ENCODE measurements around the gene NDUFS2.
"Not testable (repeated sequence)": the region's sequence is repeated elsewhere in the genome, so short reads cannot be mapped to it uniquely, and the experiment has no call there.

NDUFS2 gene

DNA sequence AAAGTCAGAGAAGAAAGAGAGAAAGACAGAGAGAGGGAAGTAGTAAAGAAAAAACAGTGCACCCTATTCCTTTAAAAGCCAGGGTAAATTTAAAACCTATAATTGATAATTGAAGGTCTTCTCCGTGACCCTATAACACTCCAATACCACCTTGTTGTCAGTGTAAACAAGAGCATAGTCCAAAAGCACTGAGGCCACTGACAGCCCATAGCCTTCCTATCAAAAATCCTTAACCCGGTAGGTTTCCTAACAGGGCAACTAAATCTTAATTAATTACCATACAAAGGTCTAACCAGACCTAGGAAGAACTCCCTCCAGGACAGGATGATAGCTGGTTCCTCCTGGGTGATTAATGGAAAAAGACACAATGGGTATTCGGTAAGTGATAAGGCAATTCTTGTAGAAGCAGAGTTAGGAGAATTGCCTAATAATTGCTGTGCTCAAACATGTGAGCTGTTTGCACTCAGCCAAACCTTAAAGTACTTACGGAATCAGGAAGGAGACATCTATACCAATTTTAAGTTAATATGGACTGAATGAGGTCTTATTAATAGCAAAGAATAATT, 53.9 kb downstream of the NDUFS2 start:
- FAIRE-seq: not testable (repeated sequence)

DNA sequence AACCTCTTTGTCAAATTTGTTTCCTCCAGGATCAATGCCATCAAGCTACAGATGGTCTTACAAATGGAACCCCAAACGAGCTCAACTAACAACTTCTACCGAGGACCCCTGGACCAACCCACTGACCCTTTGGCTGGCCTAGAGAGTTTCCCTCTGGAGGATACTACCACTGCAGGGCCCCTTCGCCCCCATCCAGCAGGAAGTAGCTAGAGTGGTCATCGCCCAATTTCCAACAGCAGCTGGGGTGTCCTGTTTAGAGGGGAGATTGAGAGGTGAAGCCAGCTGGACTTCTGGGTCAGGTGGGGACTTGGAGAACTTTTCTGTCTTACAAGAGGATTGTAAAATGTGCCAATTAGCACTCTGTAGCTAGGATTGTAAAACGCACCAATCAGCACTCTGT, 54.9 kb downstream of the NDUFS2 start:
- FAIRE-seq: not testable (repeated sequence)

DNA sequence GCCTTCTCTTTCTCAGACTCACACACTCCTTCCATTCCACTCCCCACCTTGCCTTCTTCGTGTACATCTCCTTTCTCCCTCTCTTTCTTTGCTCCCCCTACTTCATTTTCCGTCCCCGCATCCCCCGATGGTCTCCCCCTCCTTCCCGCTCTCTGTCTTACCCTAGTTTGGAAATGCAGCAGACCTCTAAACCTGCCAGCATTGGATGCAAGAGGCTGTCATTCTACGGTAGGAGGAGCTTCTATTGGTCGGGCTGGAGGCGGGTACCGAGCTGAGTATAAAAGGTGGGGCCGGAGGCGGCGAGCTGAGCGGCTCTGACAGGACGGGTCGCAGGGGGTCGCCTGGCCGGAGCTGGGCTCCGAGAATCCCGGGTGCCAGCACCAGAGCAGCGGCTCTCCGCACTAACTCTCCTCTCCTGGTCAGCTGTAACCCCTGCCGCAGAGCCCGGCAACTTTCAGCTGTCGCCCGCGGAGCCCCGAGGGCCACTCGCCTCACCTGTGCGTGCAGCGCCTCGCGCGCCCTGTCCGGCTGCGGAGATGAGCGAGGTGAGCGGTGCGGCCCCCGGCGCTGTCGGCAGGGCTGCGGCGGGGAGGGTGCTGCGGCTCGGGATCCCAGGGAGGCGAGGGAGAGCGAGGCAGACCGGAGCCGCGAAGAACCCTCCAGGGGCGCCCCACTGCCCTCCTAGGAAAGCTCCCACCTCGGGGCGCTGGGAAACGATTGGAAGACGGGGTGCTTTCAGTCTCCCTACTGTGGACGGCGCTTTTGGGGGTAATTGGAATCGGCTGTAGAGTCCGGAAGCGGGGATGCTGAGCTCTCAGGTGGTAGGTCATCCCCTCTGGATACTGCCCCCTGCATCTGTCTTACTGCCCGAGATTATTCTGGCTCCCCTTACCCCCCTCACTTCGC, 56.5 kb downstream of the NDUFS2 start, which contains the start of gene PCP4L1:
TSS of gene PCP4L1 (plus strand) at position 307 of the 906 bp plus-strand sequence. CDS start at position 537, 230 bp downstream.
- FAIRE-seq: no peak

DNA sequence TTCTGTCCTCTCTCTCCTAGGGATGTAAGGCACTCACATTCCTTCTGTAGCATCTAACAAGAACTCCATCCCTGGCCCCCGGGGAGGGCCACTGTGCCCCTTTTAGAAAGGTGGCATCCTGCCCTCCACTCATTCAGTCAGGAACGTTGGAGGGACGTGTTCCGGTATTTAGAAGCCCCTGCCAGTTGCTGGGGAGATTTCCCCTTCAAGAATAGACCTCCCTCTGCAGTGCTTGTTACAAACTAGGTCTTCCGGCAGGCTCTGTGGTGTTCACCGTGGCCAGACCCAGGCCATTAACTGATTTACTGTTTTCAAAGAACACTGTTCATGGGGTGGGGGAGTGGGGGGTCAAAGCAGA, 57.2 kb downstream of the NDUFS2 start:
- no peak for FAIRE-seq

DNA sequence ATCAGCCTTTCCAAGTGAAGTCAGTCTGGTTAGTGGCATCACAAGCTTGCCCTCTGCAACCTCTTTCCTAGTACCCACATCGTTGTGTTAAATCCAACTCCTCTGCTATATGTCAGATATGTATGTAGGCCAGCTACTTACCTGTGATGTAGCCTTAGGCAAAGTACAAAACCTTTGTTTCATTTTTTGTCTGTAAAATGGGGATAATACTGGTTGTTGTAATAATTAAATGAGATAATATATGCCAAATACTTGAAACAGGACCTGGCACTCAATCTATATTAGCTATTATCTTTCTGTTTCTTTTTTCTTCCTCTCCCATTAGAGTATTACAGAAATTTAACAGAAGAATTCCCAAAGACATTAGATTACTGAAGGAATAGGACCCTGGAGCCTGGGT, 57.6 kb downstream of the NDUFS2 start:
- no peak for FAIRE-seq

DNA sequence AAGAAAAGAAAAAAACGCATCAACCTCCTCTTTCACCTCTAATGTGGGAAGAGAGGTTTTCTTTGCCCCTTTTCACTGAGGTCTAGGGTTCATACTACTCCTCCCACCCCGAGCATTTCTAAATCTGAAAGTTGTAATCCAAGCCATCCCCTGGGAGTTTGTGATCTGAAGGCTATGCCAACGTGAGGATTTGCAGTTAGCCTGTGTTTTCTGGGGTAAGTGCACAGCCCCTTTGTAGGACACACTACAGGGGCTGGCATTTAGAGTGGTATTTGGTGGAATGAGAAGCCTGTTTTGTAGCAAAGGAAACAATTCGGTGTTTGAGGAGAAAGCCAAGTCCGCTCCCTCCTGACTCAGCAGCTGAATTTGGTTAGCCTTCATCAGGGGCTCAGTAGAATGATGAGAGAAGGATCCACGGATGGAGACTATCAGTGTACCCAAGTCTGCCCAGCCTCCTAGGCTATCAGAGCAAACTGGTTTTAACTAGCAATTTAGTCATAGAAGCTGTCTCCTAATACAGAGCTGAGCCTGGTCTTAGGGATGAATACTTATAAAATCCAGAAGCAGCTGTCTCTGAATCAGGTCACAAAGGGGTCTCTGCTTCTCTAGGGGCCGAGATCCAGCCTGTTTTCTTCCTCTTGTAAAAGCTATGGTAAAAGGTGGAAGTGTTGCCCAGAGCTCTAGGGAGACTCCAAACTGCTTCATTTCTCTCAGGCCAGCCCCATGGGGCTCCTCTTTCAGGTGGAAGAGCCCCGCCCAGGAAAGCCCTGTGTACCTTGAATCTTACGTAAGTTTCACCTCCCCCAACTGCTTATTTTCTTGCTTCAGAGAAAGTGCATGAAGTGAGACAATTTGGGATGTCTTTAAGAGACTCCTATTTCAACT, 58.5 kb downstream of the NDUFS2 start:
- no peak for FAIRE-seq

DNA sequence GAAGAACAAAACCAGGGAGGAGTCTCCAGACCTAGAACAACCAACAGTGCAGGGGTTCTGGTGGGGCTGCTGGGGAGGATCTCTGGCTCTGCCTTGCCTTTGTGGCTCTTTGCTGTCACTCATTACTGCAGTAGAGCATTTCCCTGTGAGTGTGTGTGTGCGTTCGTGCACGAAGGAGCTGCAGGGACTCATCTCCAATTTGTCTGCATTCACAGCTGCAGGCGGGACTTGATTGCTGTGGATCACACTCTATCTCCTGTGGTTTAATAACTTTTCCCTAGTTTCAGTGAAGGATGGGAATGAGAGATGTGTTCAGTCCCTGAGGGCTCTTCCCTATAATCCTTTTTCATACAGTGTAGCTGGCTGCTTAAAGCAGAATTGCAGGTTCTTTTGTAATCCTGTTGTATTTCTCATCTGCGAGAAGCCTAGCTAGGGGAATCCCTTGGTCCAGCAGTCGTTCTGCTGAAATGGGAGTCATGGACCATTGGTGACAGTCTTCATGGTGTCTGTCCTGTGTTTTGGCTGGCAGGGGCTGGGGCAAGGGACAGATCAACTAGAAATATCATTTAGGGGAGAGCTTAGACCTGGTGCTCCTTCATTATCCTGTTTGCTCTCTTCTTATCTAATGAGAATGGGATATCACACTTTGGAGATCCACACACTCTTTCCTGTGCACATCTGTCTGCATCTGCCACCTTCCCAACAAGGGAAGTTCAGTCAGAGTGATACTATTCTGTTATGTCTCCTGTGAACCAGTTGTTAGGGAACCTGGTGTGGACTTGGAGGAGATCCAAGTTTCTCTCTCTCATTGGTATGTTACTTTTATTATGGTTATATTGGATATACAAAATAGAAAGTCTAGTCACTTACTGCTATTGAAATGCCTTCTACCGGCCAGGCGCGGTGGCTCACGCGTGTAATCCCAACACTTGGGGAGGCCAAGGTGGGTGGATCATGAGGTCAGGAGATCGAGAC, 59.4 kb downstream of the NDUFS2 start:
- no peak for FAIRE-seq

Data from TTC549 (cell line).